ENCODE data around the gene GALNT9.

- TF ChIP-seq POU6F1 (CRISPR knock-in tag; IDR thresholded peaks at IDR 0.05; ENCODE audit: borderline replicate concordance, low read depth) (no peak), ZNF565 (CRISPR knock-in tag; conservative IDR thresholded peaks at IDR 0.05; ENCODE audit: low read depth) (no peak), OSR1 (CRISPR knock-in tag; IDR thresholded peaks at IDR 0.05) (no peak), ZFP30 (CRISPR knock-in tag; IDR thresholded peaks at IDR 0.05) (no peak), PATZ1 (CRISPR knock-in tag; IDR thresholded peaks at IDR 0.05; ENCODE audit: borderline replicate concordance) (no peak), TCF4 (CRISPR knock-in tag; IDR thresholded peaks at IDR 0.05; ENCODE audit: borderline replicate concordance) (no peak), ESRRG (CRISPR knock-in tag; IDR thresholded peaks at IDR 0.05) (no peak), RARB (CRISPR knock-in tag; IDR thresholded peaks at IDR 0.05) (no peak), ZFP3 (CRISPR knock-in tag; IDR thresholded peaks at IDR 0.05) (no peak), ARNTL (CRISPR knock-in tag; IDR thresholded peaks at IDR 0.05; ENCODE audit: borderline replicate concordance, low read depth) (no peak), ZNF70 (CRISPR knock-in tag; IDR thresholded peaks at IDR 0.05) (no peak)
Measured at GRCh38 chr12:132229193-132229760, 100.1 kb downstream of the GALNT9 start.
